IPS DF 4.7 (cell line): ENCODE measurements around the gene MAPKAPK3.

Experiments
- DNase-seq: peaks from one replicate; pipeline ENCODE4 v3.0.0-alpha.2; 2013; ENCODE audit warnings: low spot score; ENCODE audit errors: extremely low read depth

Gene MAPKAPK3

DNA sequence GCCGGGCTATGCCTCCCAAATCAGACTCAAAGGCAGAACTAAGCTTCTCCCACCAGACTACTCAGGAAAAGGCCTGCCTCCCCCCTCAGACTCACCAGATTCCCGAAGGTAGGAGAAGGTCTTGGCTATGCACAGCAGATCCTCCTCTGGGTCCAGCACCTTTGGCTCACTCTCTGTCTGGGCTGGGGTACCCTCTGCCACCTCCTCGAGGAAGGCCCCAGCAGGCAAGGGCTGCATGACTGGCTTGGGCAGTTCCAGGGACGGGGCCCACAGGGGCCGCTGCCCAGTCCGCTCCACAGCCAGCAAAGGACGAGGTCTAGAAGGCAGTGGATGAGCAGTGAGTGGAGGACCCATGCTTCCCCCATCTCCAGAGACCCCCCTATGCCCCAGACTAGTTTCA is 8.7 kb upstream of the MAPKAPK3 start:
- DNase-seq, result no peak

GRCh38 chr3:50609071-50609762 is 7.7 kb upstream of the MAPKAPK3 start:
- no peak for DNase-seq

DNA sequence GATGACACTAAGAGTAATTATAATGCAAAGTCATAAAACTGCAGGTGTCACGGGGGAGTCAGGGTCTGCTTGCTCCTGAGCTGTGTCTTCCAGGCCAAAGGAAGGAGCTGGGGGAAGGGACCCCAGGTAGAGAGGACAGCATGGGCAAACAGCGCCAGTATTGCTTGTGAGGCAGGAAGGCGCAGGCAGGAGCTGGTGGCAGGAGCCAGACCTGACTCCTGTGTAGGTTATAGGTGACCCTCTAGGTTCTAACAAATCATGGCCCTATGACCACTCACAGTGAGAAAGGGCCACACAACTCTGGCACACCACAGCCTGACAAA is 7.2 kb upstream of the MAPKAPK3 start:
- DNase-seq, result no peak

- no peak for DNase-seq
These were observed 6.6 kb upstream of the MAPKAPK3 start for GRCh38 chr3:50610181-50610971.

DNA sequence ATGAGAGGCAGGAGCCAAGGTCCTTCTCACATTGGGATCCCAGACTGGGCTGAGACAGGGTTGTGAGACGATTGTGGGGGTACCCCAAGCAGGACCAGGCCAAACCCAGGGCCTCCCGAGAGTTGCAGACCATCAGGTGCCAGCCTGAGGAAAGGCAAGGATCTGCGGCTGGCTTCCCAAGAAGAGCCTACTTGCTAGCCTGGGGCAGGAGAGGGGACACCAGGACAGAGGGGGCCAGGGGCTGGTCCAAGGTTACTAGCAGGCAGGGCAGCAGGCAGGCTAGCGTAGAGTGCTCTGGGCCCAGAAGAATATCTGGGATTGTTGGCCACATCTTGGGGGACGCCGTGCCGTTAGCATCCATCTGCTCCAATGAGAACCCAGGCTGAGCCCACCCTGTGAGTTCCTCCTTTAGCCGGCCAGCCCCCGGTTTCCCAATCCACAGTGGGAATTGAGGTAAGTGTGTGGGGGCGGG is 5.9 kb upstream of the MAPKAPK3 start:
- DNase-seq, result no peak

- DNase-seq, result no peak
These were observed 5.3 kb upstream of the MAPKAPK3 start, which contains the start of gene CISH for GRCh38 chr3:50611464-50612233. Gene CISH, minus strand, starts transcription at chr3:50611774. Its CDS starts 124 bp downstream, at chr3:50611650.

DNA sequence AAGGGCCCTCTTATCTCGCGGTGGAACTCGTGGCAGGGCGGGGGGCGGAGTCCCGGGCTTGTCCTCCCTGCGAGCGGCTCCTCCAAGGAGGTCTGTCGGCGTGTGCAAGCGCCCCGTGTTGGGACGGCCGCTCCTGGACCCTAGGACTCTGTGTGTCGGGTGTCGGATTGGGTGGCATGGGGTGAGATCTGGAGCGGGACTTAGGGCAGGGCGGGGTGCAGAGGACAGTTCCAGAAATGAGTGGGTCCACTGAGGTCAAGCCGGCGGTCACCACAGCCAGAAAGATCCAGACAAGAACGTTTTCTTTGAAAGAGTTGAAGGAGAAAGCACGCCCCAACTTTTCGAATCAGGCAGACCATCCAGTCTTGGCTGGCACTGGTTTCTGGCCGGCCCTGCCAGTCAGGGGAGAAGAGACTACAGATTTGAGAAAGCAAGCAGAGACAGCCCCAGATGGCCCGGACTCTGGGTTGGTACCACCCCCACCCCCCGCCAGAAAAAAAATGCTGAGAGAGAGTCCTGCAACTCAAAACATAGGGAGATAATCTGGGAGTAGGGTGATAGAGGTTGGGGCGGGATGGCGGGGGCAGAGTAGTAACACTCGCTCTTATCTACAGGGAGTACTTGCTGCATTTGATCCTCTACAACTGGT is 4.6 kb upstream of the MAPKAPK3 start:
- no peak for DNase-seq

DNA sequence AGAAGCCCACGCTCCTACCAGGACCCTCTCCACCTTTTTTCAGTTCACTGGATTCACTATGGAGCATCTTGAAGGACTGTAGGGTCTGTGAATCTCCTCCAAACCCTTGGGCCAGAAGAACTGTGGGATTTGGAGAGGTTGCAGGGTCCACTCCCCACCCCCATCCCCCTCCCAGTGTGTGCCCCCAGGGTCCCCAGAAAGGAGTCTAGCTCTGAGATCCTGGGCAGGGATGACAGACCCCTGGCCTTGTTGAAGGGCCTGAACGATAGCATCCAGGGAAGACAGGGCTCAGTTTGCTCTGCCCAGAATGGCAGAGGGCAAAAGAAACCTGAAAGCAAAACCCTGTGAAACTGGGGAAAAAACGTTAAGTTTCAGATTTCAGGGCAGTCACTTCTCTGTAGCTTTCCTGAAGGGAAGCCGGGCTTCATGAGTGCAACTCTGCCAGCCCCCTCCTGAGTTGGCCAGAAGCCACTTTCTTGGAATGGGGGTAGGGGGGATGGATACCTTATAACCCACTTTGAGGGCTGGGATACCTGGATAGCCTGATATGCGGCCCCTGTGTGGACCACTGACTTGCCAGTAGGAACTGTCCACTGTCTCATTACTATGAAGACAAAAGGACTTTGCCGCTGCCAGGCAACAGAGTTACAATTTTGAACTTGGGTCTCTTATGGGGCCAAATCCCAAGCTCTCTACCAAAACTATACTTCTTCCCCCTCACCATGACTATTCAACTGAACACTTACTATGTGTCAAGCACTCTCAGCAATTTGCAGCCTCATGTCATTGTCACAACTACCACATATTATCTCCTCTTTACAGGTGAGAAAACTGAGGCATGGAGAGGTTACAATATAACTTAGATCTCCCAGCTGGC is 3.7 kb upstream of the MAPKAPK3 start:
- no peak for DNase-seq

DNA sequence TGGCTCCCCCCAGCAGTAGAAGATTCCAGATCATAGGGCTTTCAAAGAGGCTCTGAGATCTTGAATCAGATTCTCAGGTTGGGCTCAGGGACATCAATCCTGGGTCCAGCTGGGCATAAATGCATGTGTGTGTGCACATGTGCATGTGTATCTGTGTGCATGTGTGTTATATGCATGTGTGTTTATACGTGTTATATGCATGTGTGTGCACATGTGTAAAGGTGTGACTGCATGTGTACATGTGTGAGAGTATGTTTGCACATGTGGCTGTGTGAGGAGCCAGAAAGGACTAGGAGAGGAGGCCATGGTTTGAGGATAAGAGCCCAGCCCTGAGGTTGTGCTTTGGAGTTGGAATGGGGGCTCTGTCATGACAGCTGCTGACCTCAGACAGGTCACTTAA is 1.8 kb upstream of the MAPKAPK3 start:
- DNase-seq, result no peak

GRCh38 chr3:50616003-50616769 is 765 bp upstream of the MAPKAPK3 start:
- no peak for DNase-seq

DNA sequence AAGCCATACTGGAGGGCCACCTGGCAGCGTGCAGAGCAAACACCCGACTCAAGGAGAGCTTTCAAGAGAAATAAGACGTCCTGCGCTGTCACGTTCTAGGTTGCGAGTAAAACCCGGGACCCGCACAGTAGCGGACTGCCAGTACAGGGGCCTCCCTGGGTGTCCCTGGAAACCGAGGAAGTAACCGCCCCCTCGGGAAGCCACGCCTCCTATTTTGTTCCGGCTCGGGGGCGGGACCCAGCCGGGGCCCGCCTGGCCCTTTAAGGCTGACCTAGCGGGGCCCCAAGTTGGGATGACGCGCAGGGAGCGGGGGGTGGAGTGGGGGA is 218 bp upstream of the MAPKAPK3 start:
- DNase-seq, result no peak

DNA sequence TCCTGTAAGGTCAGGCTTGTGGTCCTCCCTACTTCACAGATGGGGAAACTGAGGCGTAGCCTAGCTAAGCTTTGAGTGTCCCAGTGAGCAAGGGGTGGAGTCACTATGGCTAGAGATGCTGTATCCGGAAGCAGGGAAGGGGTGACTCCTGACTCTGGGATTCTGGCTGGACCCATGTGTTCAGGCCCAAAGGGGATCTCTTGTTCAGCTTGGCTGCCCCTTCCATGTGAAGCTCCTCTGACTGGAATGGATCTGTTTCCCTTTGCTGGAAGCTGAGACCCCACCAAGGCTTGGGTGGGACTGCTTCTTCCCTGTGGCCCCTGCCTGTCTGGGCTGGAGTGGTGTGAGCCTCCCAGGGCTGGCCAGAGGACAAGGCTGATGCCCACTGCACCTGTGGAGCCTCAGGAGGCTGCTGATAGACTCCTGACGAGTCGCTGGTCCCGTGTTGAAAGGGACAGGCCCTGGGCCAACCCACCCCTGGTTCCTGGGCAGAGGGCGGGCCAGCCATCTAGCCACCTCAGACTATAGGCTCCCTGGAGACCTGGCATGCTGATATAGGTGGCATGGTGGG is 1.0 kb downstream of the MAPKAPK3 start:
- no peak for DNase-seq

DNA sequence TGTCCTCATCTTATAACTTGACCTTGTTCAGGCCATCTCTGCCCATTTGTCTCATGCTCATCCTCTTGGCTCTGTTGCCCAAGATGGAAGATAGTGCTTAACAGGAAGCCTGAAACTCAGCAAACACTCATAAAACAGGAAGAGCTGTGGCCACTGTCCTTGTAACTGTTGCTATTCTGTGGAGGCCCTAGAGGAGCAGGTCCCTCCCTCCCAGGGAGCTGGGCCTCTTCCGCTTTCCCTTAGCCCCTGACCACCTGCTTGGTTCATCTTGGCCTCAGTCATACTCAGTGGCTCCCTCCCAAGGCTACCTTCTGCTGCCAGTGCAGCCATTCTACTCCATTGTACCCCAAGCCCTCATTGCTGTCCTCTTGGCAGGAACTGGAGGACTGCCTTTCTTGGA is 3.5 kb downstream of the MAPKAPK3 start:
- DNase-seq, result no peak

- no peak for DNase-seq
These were observed 3.9 kb downstream of the MAPKAPK3 start for GRCh38 chr3:50620820-50621219.

- no peak for DNase-seq
These were observed 5.9 kb downstream of the MAPKAPK3 start for GRCh38 chr3:50622881-50623280.

GRCh38 chr3:50623840-50624474 is 7.0 kb downstream of the MAPKAPK3 start:
- no peak for DNase-seq

GRCh38 chr3:50624634-50625033 is 7.7 kb downstream of the MAPKAPK3 start:
- no peak for DNase-seq

- no peak for DNase-seq
These were observed 8.6 kb downstream of the MAPKAPK3 start for GRCh38 chr3:50625231-50626182.
